GM03348 (cell line): ENCODE data around the gene SEMA3C.
A peak's percentile ranks its signal among the peaks of the same experiment; 100 is the strongest.

Experiments used
- DNase-seq: peaks from one replicate; pipeline ENCODE4 v3.0.0; 2012; ENCODE audit warnings: low spot score

The SEMA3C gene

GRCh38 chr7:80734011-80734410 is 184.8 kb downstream of the SEMA3C start:
- no peak for DNase-seq

- no peak for DNase-seq
Measured at GRCh38 chr7:80733333-80733915, 185.4 kb downstream of the SEMA3C start.

- no peak for DNase-seq
Measured at GRCh38 chr7:80732630-80733029, 186.2 kb downstream of the SEMA3C start.

DNA sequence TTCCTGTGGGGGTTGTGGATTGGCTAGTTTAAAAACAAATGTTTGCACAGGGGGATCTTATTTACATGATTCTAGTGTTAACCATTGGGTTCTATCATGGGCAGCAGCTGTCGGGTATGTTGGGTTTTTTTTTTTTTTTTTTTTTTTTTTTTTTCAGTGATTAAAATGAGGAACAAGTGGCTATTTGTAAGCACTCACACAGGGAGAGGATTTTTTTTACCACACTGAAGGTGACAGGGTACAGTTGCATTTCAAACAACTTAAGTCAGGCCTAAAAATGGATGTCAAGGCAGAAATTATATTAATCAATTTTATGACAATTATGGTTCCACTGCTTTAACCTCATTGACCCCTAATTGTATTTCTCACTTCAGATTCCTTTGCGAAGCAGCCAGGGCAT is 187.6 kb downstream of the SEMA3C start:
- no peak for DNase-seq

DNA sequence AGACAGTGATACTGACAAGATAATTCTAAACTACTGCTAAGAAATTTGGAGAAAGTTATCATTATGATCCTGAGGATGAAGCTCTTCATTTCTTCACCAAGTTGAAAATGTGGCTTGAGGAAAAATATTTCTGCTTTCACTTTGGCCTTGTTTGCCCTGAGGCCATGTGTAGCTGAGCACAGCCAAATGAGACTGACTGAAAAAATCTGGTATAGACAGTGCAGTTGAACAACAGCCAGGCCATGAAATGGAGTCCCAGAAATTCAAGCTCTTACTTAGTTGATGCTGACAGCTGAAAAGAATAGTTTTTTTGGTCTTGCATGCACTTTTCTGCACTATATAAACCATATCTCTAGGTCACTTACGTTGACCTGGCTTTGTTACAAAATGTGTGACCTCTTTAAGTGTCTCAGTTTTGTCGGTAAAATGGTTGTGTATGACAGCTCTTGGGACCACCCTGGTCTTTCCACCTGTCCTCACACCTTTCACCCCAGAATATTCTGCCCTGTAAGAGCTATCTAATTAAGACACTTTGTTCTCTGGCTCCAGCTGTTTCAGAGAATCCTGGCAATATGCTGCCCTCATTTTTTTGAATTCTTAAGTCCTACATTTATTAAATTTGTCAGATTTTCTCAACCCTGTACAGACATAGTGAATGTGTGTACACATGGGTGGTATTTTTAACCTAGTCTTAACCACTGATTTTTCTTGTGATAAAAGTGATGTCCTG is 189.1 kb downstream of the SEMA3C start:
- peak; percentile 45 for DNase-seq

- DNase-seq = no peak
Measured at GRCh38 chr7:80726666-80727065, 192.2 kb downstream of the SEMA3C start.

DNA sequence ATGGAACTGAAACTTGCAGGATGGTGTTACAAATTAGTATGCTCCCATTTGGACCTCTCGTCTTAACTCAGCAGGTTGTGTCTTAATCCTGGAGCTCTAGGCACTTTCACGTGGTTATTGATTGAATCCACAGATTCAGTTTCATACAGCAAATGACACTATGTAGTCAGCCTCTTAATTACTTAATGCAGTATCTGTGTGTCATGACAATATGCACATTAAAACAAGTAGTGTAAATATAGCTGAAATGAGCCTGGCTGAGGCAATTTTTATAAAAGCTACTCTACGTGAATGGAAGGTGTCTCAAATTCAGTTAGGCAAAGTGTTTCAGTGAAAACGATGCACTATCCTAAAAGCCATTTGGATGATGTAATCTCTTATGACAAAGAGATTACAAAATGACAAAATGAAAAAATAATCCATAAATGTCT is 193.7 kb downstream of the SEMA3C start:
- no peak for DNase-seq

DNA sequence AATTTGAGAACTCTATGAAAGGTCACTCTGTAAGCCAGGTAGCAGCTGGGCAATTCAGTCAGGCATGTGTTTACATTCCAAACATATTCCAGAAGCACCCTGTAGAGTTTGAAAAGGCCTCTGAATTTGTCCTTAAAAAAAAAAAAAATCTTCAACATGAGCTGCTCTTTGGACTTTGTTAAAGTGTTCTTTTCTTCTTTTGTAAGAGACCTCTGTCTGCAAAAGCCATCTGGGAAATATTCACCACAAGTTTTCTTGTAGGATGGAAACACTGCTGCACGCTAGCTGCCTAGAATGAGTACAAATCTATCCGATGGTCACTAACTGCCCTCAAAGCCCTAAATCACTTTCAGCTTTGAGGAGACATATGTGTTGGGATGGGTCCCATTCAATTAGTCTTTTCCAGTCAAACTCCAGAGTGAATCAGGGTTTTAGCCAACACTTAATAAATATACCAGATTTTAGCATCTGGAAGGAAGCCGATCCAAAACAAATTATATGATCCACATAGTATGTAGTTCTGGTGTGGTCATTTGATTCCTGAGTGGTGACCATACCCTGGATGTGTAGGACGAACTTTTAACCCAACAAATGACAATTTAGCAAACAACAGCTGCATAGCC is 194.5 kb downstream of the SEMA3C start:
- peak; percentile 43 for DNase-seq

GRCh38 chr7:80722616-80723195 is 196.1 kb downstream of the SEMA3C start:
- DNase-seq = peak; percentile 82

DNA sequence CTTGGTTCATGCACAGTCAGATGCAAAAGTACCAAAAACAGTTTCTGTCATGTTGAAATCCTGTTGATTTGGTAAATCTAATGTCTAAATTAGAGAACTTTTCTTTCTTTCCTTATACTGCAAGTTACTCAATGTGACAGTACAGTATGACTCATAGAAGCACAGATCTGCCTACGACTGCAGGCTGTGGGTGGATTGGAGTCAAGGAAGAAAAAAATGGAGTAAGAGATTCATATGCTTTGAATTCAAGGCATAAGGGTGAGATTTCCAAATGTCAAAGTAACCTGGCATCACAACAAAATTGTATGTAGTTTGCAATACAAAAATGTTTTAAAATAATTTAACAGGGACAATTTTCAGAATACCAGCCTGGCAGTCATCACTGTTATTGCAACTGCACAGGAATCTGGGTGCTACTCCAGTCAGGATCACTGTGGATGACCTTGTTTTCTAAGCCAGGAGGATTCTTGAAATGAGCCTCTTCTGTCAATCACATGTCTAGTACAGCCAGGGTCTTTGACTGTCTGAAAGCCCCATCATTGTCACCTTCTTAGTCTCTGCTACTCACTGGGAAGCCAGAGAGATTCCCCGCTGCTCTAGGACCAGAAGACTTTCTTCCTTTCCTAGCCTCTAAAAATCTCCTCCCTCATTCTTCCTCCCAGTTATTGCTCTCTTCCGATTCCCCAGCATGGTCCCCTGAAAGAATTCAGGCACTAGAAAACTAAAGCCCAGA is 196.8 kb downstream of the SEMA3C start:
- DNase-seq = peak; percentile 61

DNA sequence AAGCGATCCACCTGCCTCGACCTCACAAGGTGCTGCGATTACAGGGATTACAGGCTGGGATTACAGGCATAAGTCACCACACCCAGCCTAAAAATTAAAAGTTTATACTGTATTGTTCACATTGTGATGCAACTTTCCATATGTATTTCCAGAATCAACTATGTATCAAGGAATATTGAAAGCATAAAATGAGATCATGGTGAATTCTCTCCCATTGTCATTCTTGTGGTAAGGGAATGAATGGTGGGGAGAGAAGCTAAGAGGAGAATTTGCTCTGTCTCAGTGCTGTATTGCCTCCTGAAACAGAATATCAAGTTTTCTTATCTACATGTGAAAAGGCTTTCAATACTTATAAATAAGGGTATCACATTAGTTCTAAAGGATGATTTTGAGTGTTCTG is 198.7 kb downstream of the SEMA3C start:
- no peak for DNase-seq

GRCh38 chr7:80719261-80719660 is 199.6 kb downstream of the SEMA3C start:
- peak; percentile 35 for DNase-seq

DNA sequence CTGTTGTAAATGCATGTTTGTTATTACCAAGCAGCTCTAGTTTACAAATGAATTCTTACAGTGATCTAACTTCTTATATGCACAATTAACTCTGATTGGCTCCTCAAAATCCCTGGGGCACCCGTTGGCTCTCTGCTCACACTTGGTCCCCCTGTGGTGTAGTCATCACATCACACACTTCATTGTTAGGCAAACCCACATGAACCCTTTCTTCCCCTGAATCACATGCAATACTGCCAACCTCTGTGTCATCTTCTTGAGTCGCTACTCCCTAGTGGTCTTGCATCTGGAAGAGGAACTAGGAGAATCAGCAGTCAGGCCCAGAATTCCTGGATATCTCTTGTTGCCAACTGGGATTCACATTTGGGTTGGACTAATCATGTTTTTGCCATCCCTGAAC is 207.3 kb downstream of the SEMA3C start:
- peak; percentile 31 for DNase-seq

DNA sequence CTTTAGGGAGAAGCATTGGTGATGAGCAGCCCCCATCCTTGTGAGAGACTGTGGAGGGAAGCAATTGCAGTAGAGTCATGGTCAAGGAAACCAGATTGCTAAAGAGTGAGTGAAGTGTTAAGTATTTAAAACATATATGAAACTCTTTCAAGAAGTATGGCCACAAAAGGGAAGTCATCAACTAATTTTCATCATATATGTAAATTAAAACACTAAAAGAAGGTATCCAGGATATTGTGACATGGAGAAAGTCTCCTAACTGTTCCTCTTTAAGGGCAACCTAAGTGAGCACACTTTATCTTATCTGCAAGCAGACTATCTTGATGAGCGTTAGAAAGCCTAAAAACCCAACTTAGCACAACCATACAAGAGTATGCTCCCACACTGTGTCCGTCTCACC is 210.7 kb downstream of the SEMA3C start:
- no peak for DNase-seq

DNA sequence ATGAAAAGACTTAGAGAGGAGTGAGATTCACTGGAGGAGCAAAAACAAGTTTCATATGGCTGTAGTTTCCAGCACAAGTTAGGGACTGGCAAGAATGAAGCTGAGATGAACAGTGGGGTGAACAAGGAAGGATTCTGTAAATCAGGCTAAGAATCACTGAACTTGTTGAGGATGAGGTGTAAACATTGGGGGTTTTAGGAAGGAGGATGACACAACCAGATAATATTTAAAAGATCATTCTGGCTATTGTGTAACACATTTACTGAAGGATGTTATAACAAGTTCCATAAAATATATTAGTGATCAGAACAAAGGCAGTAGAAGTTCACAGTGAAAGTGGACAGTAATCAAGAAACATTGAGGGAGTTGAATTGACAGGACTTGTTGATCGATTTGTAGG is 211.5 kb downstream of the SEMA3C start:
- DNase-seq = no peak

DNA sequence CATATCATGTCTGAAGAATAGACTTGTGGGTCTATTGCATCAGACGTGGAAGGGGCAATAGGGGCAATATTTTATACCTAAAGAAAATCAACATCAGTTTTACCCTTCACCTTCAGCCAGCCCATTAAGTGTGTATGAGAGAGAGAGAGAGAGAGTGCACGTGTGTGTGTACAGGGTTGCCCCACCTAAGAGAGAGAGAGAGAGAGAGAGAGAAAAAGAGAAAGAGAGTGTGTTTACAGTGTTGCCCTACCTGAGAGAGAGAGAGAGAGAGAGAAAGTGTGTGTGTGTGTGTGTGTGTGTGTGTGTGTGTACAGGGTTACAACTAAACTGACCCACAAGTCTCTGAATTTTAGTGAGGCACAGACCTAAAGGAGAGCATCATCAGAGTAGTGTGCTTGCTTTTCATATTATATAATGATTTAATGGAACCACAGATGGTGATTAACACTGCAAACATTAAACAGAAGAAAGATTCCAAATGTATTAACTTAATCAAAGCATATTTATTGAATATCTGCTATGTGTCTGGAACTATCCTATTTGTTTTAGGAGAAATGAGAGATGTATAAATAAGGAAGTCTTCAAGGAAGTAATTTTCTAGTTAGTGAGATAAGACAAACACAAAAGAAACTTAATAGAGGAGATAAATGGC is 213.6 kb downstream of the SEMA3C start:
- DNase-seq = no peak

DNA sequence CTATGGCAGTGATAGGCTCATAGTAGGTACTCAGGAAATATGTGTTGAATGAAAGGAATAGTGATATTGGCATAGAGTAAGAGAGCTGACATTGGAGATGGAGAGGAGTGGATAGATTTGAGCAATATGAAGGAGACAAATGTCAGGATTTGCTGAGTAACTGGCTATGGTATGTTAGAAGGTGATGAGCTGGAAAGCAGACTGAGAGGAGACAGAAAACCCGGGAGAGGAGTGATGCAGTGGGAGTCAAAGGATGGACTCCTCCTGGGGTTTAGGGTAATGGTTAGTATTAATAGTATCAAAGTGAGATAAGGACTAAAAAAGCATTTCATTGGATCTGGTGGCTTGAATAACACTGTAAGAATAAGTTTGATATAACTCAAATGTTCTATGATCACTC is 215.6 kb downstream of the SEMA3C start:
- DNase-seq = no peak

DNA sequence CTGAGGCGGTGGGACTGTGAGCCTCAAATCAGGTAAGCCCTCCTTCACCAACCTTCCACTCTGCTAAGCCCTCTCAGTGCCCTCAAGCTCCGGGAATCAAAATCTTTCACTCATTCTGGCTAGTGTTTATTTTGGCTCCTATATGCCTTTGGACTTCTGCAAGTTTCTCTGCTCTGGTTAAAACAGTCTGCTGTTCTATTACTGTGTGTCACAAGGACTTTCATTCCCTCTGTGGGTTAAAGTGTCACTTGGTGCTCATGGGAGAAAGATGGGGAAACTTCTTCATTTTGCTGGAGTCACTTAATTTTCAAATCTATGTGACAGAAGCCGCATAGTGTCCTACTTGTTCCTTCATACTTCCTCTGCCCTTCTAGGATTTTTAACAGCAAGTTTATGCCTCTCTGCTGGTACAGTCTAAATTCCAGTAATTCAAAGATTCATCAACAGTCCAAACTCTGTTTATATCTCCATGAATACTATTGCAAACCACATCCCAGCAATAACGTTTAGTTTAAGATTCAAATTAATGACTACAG is 219.1 kb downstream of the SEMA3C start:
- DNase-seq = no peak

DNA sequence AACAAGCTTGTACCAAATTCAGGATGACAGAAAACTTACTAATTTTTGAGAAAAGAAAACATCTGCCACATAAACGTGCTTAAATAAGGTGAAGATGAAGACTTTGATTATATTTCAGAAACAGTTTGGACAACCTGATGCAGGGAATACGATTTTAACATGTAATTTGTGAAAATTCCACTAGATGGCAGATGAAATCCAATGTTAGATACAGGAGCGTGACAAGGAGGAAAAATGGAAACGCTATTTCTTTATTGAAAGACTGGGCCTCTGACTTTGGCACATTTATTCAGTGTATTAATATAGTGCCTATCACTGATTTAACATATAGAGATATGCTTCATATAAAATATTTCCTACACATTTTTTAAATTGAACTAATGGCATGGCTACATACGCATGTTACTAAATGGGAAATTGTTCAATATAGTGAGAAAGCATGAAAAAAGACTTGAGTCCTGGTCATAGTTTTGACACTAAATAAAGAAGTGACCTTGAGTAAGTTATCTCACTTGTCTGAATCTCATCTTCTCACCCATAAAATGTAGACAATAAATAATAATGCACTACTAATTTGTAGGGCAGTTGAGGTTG is 219.7 kb downstream of the SEMA3C start:
- peak; percentile 33 for DNase-seq
